Panc1 (cell line): ENCODE measurements around the gene SUV39H1. TPM values are rescaled to one million over a fixed set of nuclear protein-coding genes. Genes with fewer than 3 reads are reported as not detected.

ENCODE experiments used
- ATAC-seq: fragments of 200-7000 bp; cut with Tn5 transposase; 2 replicates; pipeline ENCODE4 v1.9.1; 2020; ENCODE audit warnings: mild to moderate bottlenecking, moderate library complexity
- BruUV-seq: library from RNA; stranded (reverse); fragments of 400-500 nt; replicated peaks from 2 replicates; lab custom pipeline; 2021; lab: Mats Ljungman, UMichigan
- CTCF ChIA-PET: fragments of 300-600 bp; sonication (Branson Sonifier 250); formaldehyde crosslinking; loops from one replicate; lab custom pipeline; 2022; ENCODE audit warnings: antibody characterized with exemption; lab: Charles Lee
- POLR2A ChIA-PET: fragments of 300-600 bp; sonication (Branson Sonifier 250); formaldehyde crosslinking; loops from one replicate; lab custom pipeline; 2022; ENCODE audit warnings: antibody characterized with exemption; lab: Charles Lee
- DNase-seq: peaks from one replicate; pipeline ENCODE4 v3.0.0-alpha.2; 2010; ENCODE audit warnings: low read depth, low spot score
- H3K27ac ChIP-seq: 2 replicates; pipeline ENCODE4 v1.5.1; 2011; ENCODE audit warnings: mild to moderate bottlenecking, low read length, inconsistent platforms
- H3K27me3 ChIP-seq: fragments of 200-500 bp; sonication (Bioruptor generic); 2 replicates; pipeline ENCODE4 v1.6.0; 2014; ENCODE audit warnings: low read length, inconsistent platforms; ENCODE audit not compliant: control insufficient read depth, insufficient read depth
- H3K36me3 ChIP-seq: fragments of 200-500 bp; sonication (Bioruptor generic); 2 replicates; pipeline ENCODE4 v1.5.1; 2014; ENCODE audit warnings: inconsistent platforms, mild to moderate bottlenecking, low read length, moderate library complexity; ENCODE audit not compliant: control insufficient read depth, insufficient read depth
- H3K4me1 ChIP-seq: 2 replicates; pipeline ENCODE4 v1.5.1; 2011; ENCODE audit warnings: inconsistent platforms, mild to moderate bottlenecking, low read length, moderate library complexity; ENCODE audit not compliant: control insufficient read depth, insufficient read depth
- H3K4me3 ChIP-seq, 2 experiments: 2 replicates each; pipeline ENCODE4 v1.5.1; 2011 to 2012; ENCODE audit warnings: low read depth in 2 of 2, low read length in 2 of 2, mild to moderate bottlenecking in 2 of 2, inconsistent platforms in 1 of 2, moderate library complexity in 1 of 2
- H3K9me3 ChIP-seq: fragments of 200-500 bp; sonication (Bioruptor generic); 2 replicates; pipeline ENCODE4 v1.5.1; 2014; ENCODE audit warnings: low read depth, mild to moderate bottlenecking, inconsistent platforms, low read length, moderate library complexity; ENCODE audit not compliant: control insufficient read depth, insufficient read depth
- POLR2AphosphoS5 ChIP-seq: IDR thresholded peaks from 2 replicates; pipeline ENCODE4 v1.6.1; 2012; ENCODE audit warnings: mild to moderate bottlenecking, low read depth, low read length, moderate library complexity
- SIN3A ChIP-seq: IDR thresholded peaks from 2 replicates; pipeline ENCODE4 v1.6.1; 2012; ENCODE audit warnings: low read depth, mild to moderate bottlenecking, low read length, moderate library complexity, borderline replicate concordance; ENCODE audit not compliant: insufficient read depth
- TCF7L2 ChIP-seq: IDR thresholded peaks from 2 replicates; pipeline ENCODE4 v1.6.1; 2011; ENCODE audit warnings: mild to moderate bottlenecking, low read depth, low read length, inconsistent platforms
- in situ Hi-C: cut with HindIII; loops from 2 replicates; pipeline ENCODE4 v1.10.0; 2016; ENCODE audit warnings: low sequenced_read_pairs, low pct_unique_long_range_greater_than_20kb
- intact Hi-C: fragments of 100-400 bp; cut with micrococcal nuclease; formaldehyde crosslinking; loops from one replicate; pipeline ENCODE4 v1.10.0; 2022; ENCODE audit not compliant: unreplicated experiment
- total RNA-seq: library from RNA; stranded (reverse); gene quantifications from one replicate; pipeline ENCODE4 v1.2.1, GENCODE V29; 2021; ENCODE audit not compliant: unreplicated experiment
- TF ChIP-seq, protein P1 (sequence below): fragments of 450-650 bp; IDR thresholded peaks from 2 replicates; pipeline ENCODE4 v1.5.1; 2017; ENCODE audit warnings: mild to moderate bottlenecking
- TF ChIP-seq, protein P2 (sequence below), 2 experiments: IDR thresholded peaks; 2 replicates each; pipeline ENCODE4 v1.6.1; 2011 to 2012; ENCODE audit warnings: low read depth in 2 of 2, control low read depth in 1 of 2, low read length in 1 of 2, mild to moderate bottlenecking in 1 of 2, moderate library complexity in 1 of 2; ENCODE audit not compliant: insufficient read depth in 1 of 2

SUV39H1 gene
- total RNA-seq, 1 experiment from 2014 or later = 25.6 TPM

- in situ Hi-C loops = no loop called here
- Histone ChIP-seq H3K27me3 (no peaks in the 10 kb centered on the region), H3K4me3 (peak overlapping the region; percentile 81 to 89), H3K36me3 (no peaks in the 10 kb centered on the region), H3K4me1 (peaks cover 7% of the 10 kb centered on the region; the same call in 1 of the 2 replicates), H3K27ac (peak overlapping the region; percentile 92), H3K9me3 (no peaks in the 10 kb centered on the region)
- DNase-seq (peak; percentile 52), ATAC-seq (peak; percentile 99)
- POLR2A ChIA-PET = interaction anchor here (0.6 kb wide), 1 partner anchor 22 kb away, joined by 4 read pairs; no protein-coding TSS in a partner anchor
- no TSS peak for BruUV-seq
- intact Hi-C loops = no loop called here
- TF ChIP-seq, protein P1, sequence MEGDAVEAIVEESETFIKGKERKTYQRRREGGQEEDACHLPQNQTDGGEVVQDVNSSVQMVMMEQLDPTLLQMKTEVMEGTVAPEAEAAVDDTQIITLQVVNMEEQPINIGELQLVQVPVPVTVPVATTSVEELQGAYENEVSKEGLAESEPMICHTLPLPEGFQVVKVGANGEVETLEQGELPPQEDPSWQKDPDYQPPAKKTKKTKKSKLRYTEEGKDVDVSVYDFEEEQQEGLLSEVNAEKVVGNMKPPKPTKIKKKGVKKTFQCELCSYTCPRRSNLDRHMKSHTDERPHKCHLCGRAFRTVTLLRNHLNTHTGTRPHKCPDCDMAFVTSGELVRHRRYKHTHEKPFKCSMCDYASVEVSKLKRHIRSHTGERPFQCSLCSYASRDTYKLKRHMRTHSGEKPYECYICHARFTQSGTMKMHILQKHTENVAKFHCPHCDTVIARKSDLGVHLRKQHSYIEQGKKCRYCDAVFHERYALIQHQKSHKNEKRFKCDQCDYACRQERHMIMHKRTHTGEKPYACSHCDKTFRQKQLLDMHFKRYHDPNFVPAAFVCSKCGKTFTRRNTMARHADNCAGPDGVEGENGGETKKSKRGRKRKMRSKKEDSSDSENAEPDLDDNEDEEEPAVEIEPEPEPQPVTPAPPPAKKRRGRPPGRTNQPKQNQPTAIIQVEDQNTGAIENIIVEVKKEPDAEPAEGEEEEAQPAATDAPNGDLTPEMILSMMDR = no peak
- 0 out of 2 replicates have a peak, but pooled peaks have one; percentile 33 for TF ChIP-seq SIN3A
- TF ChIP-seq TCF7L2 = no peak
- TF ChIP-seq POLR2AphosphoS5 = peak; percentile 80
- TF ChIP-seq, protein P2, sequence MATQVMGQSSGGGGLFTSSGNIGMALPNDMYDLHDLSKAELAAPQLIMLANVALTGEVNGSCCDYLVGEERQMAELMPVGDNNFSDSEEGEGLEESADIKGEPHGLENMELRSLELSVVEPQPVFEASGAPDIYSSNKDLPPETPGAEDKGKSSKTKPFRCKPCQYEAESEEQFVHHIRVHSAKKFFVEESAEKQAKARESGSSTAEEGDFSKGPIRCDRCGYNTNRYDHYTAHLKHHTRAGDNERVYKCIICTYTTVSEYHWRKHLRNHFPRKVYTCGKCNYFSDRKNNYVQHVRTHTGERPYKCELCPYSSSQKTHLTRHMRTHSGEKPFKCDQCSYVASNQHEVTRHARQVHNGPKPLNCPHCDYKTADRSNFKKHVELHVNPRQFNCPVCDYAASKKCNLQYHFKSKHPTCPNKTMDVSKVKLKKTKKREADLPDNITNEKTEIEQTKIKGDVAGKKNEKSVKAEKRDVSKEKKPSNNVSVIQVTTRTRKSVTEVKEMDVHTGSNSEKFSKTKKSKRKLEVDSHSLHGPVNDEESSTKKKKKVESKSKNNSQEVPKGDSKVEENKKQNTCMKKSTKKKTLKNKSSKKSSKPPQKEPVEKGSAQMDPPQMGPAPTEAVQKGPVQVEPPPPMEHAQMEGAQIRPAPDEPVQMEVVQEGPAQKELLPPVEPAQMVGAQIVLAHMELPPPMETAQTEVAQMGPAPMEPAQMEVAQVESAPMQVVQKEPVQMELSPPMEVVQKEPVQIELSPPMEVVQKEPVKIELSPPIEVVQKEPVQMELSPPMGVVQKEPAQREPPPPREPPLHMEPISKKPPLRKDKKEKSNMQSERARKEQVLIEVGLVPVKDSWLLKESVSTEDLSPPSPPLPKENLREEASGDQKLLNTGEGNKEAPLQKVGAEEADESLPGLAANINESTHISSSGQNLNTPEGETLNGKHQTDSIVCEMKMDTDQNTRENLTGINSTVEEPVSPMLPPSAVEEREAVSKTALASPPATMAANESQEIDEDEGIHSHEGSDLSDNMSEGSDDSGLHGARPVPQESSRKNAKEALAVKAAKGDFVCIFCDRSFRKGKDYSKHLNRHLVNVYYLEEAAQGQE (IDR thresholded peaks at IDR 0.05; ENCODE audit: insufficient read depth in 1 of 2, low read depth in 2 of 2, low read length in 1 of 2) = 0 out of 4 replicates have a peak, but pooled peaks of 1 of the 2 experiments have one; percentile 18
- CTCF ChIA-PET = no interaction called here
Measured at GRCh38 chrX:48676106-48676892, 20.2 kb upstream of the SUV39H1 start.

DNA sequence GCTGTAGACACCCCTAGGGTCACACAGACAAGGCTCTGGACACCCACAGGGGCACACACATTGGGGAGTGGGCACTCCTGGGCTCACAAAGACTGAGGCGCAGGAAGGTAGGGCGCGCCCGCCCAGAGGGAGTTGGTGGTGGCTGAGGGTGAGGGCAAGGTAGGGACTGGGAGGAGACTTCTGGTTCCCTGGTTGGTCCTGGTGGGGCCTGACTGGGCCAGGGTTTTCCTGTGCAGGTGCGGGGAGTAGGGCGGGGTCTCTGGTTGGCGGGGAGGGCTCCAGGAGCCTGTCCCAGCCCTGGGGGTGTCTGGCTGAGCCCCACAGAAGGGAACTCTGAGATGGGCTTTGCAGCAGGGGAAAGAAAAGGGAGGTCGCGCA lies 19.7 kb upstream of the SUV39H1 start:
- Histone ChIP-seq H3K4me1 (peaks cover 7% of the 10 kb centered on the region; the same call in 1 of the 2 replicates), H3K27me3 (no peaks in the 10 kb centered on the region), H3K9me3 (no peaks in the 10 kb centered on the region), H3K27ac (peak overlapping the region; percentile 88), H3K4me3 (peak overlapping the region; percentile 81 to 89), H3K36me3 (no peaks in the 10 kb centered on the region)
- in situ Hi-C loops = no loop called here
- POLR2A ChIA-PET = interaction anchor here (0.6 kb wide), 1 partner anchor 23 kb away, joined by 4 read pairs; no protein-coding TSS in a partner anchor
- no TSS peak for BruUV-seq
- ATAC-seq (peak; percentile 28), DNase-seq (no peak)
- CTCF ChIA-PET = no interaction called here
- TF ChIP-seq POLR2AphosphoS5 (no peak), SIN3A (0 out of 2 replicates have a peak, but pooled peaks have one; percentile 13)
- intact Hi-C loops = no loop called here
